HG03439 (cell line): ENCODE results near the gene APAF1.
A peak's percentile ranks its signal among the peaks of the same experiment; 100 is the strongest.
"Not testable (repeated sequence)": the region's sequence is repeated elsewhere in the genome, so short reads cannot be mapped to it uniquely, and the experiment has no call there.

ENCODE experiments used
- ATAC-seq: cut with Tn5 transposase; IDR thresholded peaks from one replicate; pipeline ENCODE4 v1.9.1; 2021; ENCODE audit warnings: mild to moderate bottlenecking, moderate library complexity; ENCODE audit not compliant: unreplicated experiment

The APAF1 gene

GRCh38 chr12:98644712-98645571 is at the start of gene APAF1, which contains the start of gene IKBIP:
TSS of gene APAF1 (plus strand) at chr12:98645290. CDS start at chr12:98648360, 3,070 bp downstream.
TSS of gene IKBIP (minus strand) at chr12:98644788. CDS start at chr12:98644701, 87 bp downstream.
- peak; percentile 93 for ATAC-seq

- ATAC-seq: not testable (repeated sequence)
Observed at GRCh38 chr12:98597313-98597712, 47.8 kb upstream of the APAF1 start.

- no peak for ATAC-seq
Observed at GRCh38 chr12:98601924-98602323, 43.2 kb upstream of the APAF1 start.

- no peak for ATAC-seq
Observed at GRCh38 chr12:98606359-98606988, 38.6 kb upstream of the APAF1 start.

GRCh38 chr12:98610596-98610995 is 34.5 kb upstream of the APAF1 start:
- no peak for ATAC-seq

- peak; percentile 75 for ATAC-seq
Observed at GRCh38 chr12:98612696-98613334, 32.3 kb upstream of the APAF1 start.

GRCh38 chr12:98618952-98619351 is 26.1 kb upstream of the APAF1 start:
- ATAC-seq: no peak

- peak; percentile 92 for ATAC-seq
Observed at GRCh38 chr12:98635657-98636323, 9.3 kb upstream of the APAF1 start.

- ATAC-seq: no peak
Observed at GRCh38 chr12:98637068-98637467, 8.0 kb upstream of the APAF1 start.

- no peak for ATAC-seq
Observed at GRCh38 chr12:98638009-98638408, 7.1 kb upstream of the APAF1 start.

GRCh38 chr12:98639491-98639890 is 5.6 kb upstream of the APAF1 start:
- no peak for ATAC-seq

- ATAC-seq: not testable (repeated sequence)
Observed at GRCh38 chr12:98642801-98643200, 2.3 kb upstream of the APAF1 start.

- ATAC-seq: peak; percentile 21
Observed at GRCh38 chr12:98644433-98644711, 718 bp upstream of the APAF1 start.

- peak; percentile 1 for ATAC-seq
Observed at GRCh38 chr12:98645572-98646067, 530 bp downstream of the APAF1 start.

- no peak for ATAC-seq
Observed at GRCh38 chr12:98646294-98647090, 1.4 kb downstream of the APAF1 start.

GRCh38 chr12:98651328-98651727 is 6.2 kb downstream of the APAF1 start:
- no peak for ATAC-seq

GRCh38 chr12:98653866-98654493 is 8.9 kb downstream of the APAF1 start:
- no peak for ATAC-seq

GRCh38 chr12:98656289-98657101 is 11.4 kb downstream of the APAF1 start:
- ATAC-seq: peak; percentile 49

GRCh38 chr12:98660521-98660920 is 15.4 kb downstream of the APAF1 start:
- no peak for ATAC-seq
